Skeletal muscle cell (primary cell): Measurements from ENCODE around the gene DLG1.
"Not testable (repeated sequence)": the region's sequence is repeated elsewhere in the genome, so short reads cannot be mapped to it uniquely, and the experiment has no call there.

Experiments
- DNase-seq: peaks from one replicate; pipeline ENCODE4 v3.0.0-alpha.2; 2010; ENCODE audit warnings: low read depth
- H3K4me3 ChIP-seq: 2 replicates; pipeline ENCODE4 v1.5.1; 2011; ENCODE audit warnings: low read depth, mild to moderate bottlenecking, control low read depth, low read length, moderate library complexity

The DLG1 gene

GRCh38 chr3:197225579-197225978 is 72.8 kb downstream of the DLG1 start:
- DNase-seq = no peak
- no peak overlapping the region for H3K4me3 ChIP-seq

- DNase-seq = peak; percentile 19
- no peak overlapping the region for H3K4me3 ChIP-seq
Measured at GRCh38 chr3:197224034-197224444, 74.4 kb downstream of the DLG1 start.

- DNase-seq = no peak
Measured at GRCh38 chr3:197222937-197223370, 75.5 kb downstream of the DLG1 start.

GRCh38 chr3:197219619-197220018 is 78.8 kb downstream of the DLG1 start:
- DNase-seq = no peak
- no peak overlapping the region for H3K4me3 ChIP-seq

More at GRCh38 chr3:197222937-197223370, 75.5 kb downstream of the DLG1 start:
- H3K4me3 ChIP-seq = no peak overlapping the region

GRCh38 chr3:197218210-197218609 is 80.2 kb downstream of the DLG1 start:
- H3K4me3 ChIP-seq = no peak overlapping the region
- DNase-seq = no peak

GRCh38 chr3:197216914-197217313 is 81.5 kb downstream of the DLG1 start:
- no peak overlapping the region for H3K4me3 ChIP-seq
- DNase-seq = no peak

GRCh38 chr3:197216169-197216860 is 82.1 kb downstream of the DLG1 start:
- DNase-seq = peak; percentile 25
- no peak overlapping the region for H3K4me3 ChIP-seq

- no peak for DNase-seq
- no peak overlapping the region for H3K4me3 ChIP-seq
Measured at GRCh38 chr3:197212290-197212689, 86.1 kb downstream of the DLG1 start.

- not testable (repeated sequence) for DNase-seq, H3K4me3 ChIP-seq
Measured at GRCh38 chr3:197211698-197212097, 86.7 kb downstream of the DLG1 start.

- no peak overlapping the region for H3K4me3 ChIP-seq
- no peak for DNase-seq
Measured at GRCh38 chr3:197209366-197210260, 88.8 kb downstream of the DLG1 start.

- DNase-seq = no peak
- no peak overlapping the region for H3K4me3 ChIP-seq
Measured at GRCh38 chr3:197206913-197207312, 91.5 kb downstream of the DLG1 start.

- DNase-seq = no peak
- no peak overlapping the region for H3K4me3 ChIP-seq
Measured at GRCh38 chr3:197205675-197206074, 92.7 kb downstream of the DLG1 start.

- no peak for DNase-seq
- no peak overlapping the region for H3K4me3 ChIP-seq
Measured at GRCh38 chr3:197205265-197205664, 93.1 kb downstream of the DLG1 start.

- H3K4me3 ChIP-seq = no peak overlapping the region
- DNase-seq = no peak
Measured at GRCh38 chr3:197204736-197205135, 93.7 kb downstream of the DLG1 start.

- no peak overlapping the region for H3K4me3 ChIP-seq
- DNase-seq = no peak
Measured at GRCh38 chr3:197203714-197204146, 94.7 kb downstream of the DLG1 start.

- no peak overlapping the region for H3K4me3 ChIP-seq
- no peak for DNase-seq
Measured at GRCh38 chr3:197202694-197203093, 95.7 kb downstream of the DLG1 start.

- no peak overlapping the region for H3K4me3 ChIP-seq
- no peak for DNase-seq
Measured at GRCh38 chr3:197201791-197202452, 96.5 kb downstream of the DLG1 start.

GRCh38 chr3:197200856-197201255 is 97.6 kb downstream of the DLG1 start:
- DNase-seq, H3K4me3 ChIP-seq: not testable (repeated sequence)

- H3K4me3 ChIP-seq = no peak overlapping the region
- no peak for DNase-seq
Measured at GRCh38 chr3:197197334-197197733, 101.1 kb downstream of the DLG1 start.

GRCh38 chr3:197196192-197196591 is 102.2 kb downstream of the DLG1 start:
- no peak overlapping the region for H3K4me3 ChIP-seq
- no peak for DNase-seq
